Mesenchymal stem cell (in vitro differentiated cells and primary cell): Measurements from ENCODE around the gene ARMC2.

ENCODE experiments used
- DNase-seq: peaks from one replicate; pipeline ENCODE4 v3.0.0-alpha.2; 2013
- H2AFZ ChIP-seq: one replicate; pipeline ENCODE4 v1.6.1; 2013; ENCODE audit warnings: low read depth, mild to moderate bottlenecking, control low read depth, inconsistent platforms, low read length, moderate library complexity
- H2AK5ac ChIP-seq: 2 replicates; pipeline ENCODE4 v1.6.1; 2013; ENCODE audit warnings: low read length, moderate library complexity, mild to moderate bottlenecking, inconsistent platforms; ENCODE audit not compliant: severe bottlenecking
- H2BK120ac ChIP-seq: one replicate; pipeline ENCODE4 v1.6.1; 2013; ENCODE audit warnings: low read depth, mild to moderate bottlenecking, inconsistent platforms, low read length, moderate library complexity
- H2BK12ac ChIP-seq, 2 experiments: one replicate each; pipeline ENCODE4 v1.6.1; 2013; ENCODE audit warnings: inconsistent platforms in 2 of 2, low read length in 2 of 2, mild to moderate bottlenecking in 2 of 2, moderate library complexity in 2 of 2, control low read depth in 1 of 2
- H2BK15ac ChIP-seq: one replicate; pipeline ENCODE4 v1.6.1; 2013; ENCODE audit warnings: mild to moderate bottlenecking, low read depth, inconsistent platforms; ENCODE audit not compliant: poor library complexity, severe bottlenecking
- H2BK5ac ChIP-seq: 2 replicates; pipeline ENCODE4 v1.6.1; 2013; ENCODE audit warnings: low read depth, mild to moderate bottlenecking, low read length, control low read depth, inconsistent platforms; ENCODE audit not compliant: poor library complexity, severe bottlenecking
- H3K14ac ChIP-seq, 2 experiments: one replicate each; pipeline ENCODE4 v1.6.1; 2013; ENCODE audit warnings: inconsistent platforms in 2 of 2, low read length in 2 of 2, control low read depth in 1 of 2, mild to moderate bottlenecking in 1 of 2, moderate library complexity in 1 of 2
- H3K18ac ChIP-seq, 2 experiments: one replicate each; pipeline ENCODE4 v1.6.1; 2013; ENCODE audit warnings: inconsistent platforms in 2 of 2, low read length in 2 of 2, control low read depth in 1 of 2, low read depth in 1 of 2, mild to moderate bottlenecking in 1 of 2
- H3K23ac ChIP-seq, 2 experiments: one replicate each; pipeline ENCODE4 v1.6.1; 2013; ENCODE audit warnings: inconsistent platforms in 2 of 2, low read length in 2 of 2, mild to moderate bottlenecking in 2 of 2, moderate library complexity in 2 of 2, control low read depth in 1 of 2
- H3K27ac ChIP-seq: 2 replicates; pipeline ENCODE4 v1.5.1; 2013; ENCODE audit warnings: mild to moderate bottlenecking, moderate library complexity, low read length, control low read depth, inconsistent platforms; ENCODE audit not compliant: poor library complexity, severe bottlenecking
- H3K27me3 ChIP-seq, 2 experiments: 2 replicates each; pipeline versions ENCODE4 v1.6.1 to v1.7.0; 2013; ENCODE audit warnings: low read length in 2 of 2, mild to moderate bottlenecking in 2 of 2, moderate library complexity in 2 of 2, control low read depth in 1 of 2, inconsistent platforms in 1 of 2; ENCODE audit not compliant: control insufficient read depth in 1 of 2, insufficient read depth in 1 of 2
- H3K36me3 ChIP-seq, 2 experiments: 2 replicates each; pipeline versions ENCODE4 v1.6.1 to v1.7.0; 2013; ENCODE audit warnings: low read length in 2 of 2, control low read depth in 1 of 2, inconsistent platforms in 1 of 2, low read depth in 1 of 2, mild to moderate bottlenecking in 1 of 2; ENCODE audit not compliant: insufficient read depth in 2 of 2, control insufficient read depth in 1 of 2
- H3K4ac ChIP-seq, 2 experiments: one replicate each; pipeline ENCODE4 v1.6.1; 2013; ENCODE audit warnings: inconsistent platforms in 2 of 2, low read length in 2 of 2, mild to moderate bottlenecking in 2 of 2, moderate library complexity in 2 of 2, control low read depth in 1 of 2, low read depth in 1 of 2
- H3K4me1 ChIP-seq: 2 replicates; pipeline ENCODE4 v1.6.1; 2013; ENCODE audit warnings: low read depth, low read length, control low read depth; ENCODE audit not compliant: control insufficient read depth, insufficient read depth
- H3K4me2 ChIP-seq: 2 replicates; pipeline ENCODE4 v1.6.1; 2013; ENCODE audit warnings: low read length, mild to moderate bottlenecking, inconsistent platforms; ENCODE audit not compliant: poor library complexity, severe bottlenecking
- H3K4me3 ChIP-seq, 2 experiments: 2 replicates each; pipeline versions ENCODE4 v1.5.1 to v1.7.0; 2013; ENCODE audit warnings: low read length in 2 of 2, mild to moderate bottlenecking in 2 of 2, control low read depth in 1 of 2, low read depth in 1 of 2; ENCODE audit not compliant: insufficient read depth in 1 of 2
- H3K79me1 ChIP-seq: replicated peaks from 2 replicates; pipeline ENCODE4 v1.6.1; 2013; ENCODE audit warnings: mild to moderate bottlenecking, control low read depth, low read length, inconsistent platforms; ENCODE audit not compliant: poor library complexity, severe bottlenecking
- H3K9ac ChIP-seq: 2 replicates; pipeline ENCODE4 v1.7.0; 2013; ENCODE audit warnings: mild to moderate bottlenecking, low read length, moderate library complexity
- H3K9me3 ChIP-seq: 2 replicates; pipeline ENCODE4 v1.7.0; 2013; ENCODE audit warnings: mild to moderate bottlenecking, low read length; ENCODE audit not compliant: control insufficient read depth
- H4K8ac ChIP-seq: one replicate; pipeline ENCODE4 v1.6.1; 2013; ENCODE audit warnings: inconsistent platforms, mild to moderate bottlenecking, low read length, moderate library complexity
- H4K91ac ChIP-seq: one replicate; pipeline ENCODE4 v1.6.1; 2013; ENCODE audit warnings: mild to moderate bottlenecking, low read length, inconsistent platforms
- WGBS: methylation state at CpG from one replicate; pipeline ENCODE4 v1.1.7; 2013; ENCODE audit warnings: mixed read lengths; 5-methylcytosine and 5-hydroxymethylcytosine counted together

Gene ARMC2

DNA sequence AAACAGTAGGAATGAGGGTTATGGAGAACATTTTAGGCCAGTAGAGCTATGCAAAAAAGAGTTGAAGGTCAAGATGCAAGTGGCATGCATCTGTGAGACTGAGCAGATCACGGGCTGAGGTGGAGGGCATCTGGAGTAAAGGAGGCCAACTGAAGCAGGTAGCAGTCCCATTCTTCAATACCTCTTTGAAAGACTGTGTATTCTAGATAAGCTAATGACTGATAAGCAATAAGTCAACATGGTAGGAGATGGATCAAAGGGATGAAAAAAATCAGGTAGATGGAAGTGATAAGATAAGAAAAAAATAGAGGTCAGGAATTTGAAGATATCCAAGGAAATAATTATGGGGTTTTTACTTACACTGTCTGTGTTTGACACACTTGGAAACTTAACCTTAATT is 55.6 kb downstream of the ARMC2 start:
- Histone ChIP-seq H4K91ac (no peak overlapping the region), H2BK120ac (no peak overlapping the region), H4K8ac (no peak overlapping the region), H2BK5ac (no peak overlapping the region), H3K4ac (no peak overlapping the region), H3K27ac (no peak overlapping the region), H3K14ac (no peak overlapping the region), H3K79me1 (no peaks in the 10 kb centered on the region), H3K4me2 (no peak overlapping the region), H2BK15ac (no peak overlapping the region), H3K23ac (no peak overlapping the region), H3K4me3 (no peak overlapping the region), H3K9ac (no peak overlapping the region), H3K9me3 (no peaks in the 10 kb centered on the region), H2BK12ac (no peak overlapping the region), H2AFZ (no peak overlapping the region), H3K27me3 (no peaks in the 10 kb centered on the region), H3K36me3 (peaks cover 0 to 4% of the 10 kb centered on the region in 2 experiments), H3K4me1 (no peaks in the 10 kb centered on the region), H2AK5ac (no peak overlapping the region), H3K18ac (no peak overlapping the region)
- no peak for DNase-seq
- WGBS = 100% methylated on average over 1 of the region's 1 CpG

DNA sequence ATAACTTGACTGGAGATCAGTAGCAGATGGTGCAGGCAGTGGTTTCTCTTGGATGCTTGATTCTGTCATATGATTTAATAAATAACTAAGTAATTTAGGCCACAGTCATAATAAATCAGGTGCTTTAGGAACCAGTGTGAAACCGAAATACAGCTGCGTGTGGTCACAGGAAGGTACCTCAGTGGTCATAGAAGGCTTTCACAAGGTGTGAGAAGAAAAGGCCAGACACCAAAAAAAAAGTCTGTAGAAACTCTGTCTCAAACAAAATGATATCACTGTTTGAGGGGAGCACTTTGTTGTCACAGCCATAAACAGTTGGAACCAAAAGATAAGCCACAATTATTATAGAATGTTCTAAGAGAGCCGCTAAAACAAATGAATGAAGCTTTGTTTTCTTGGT is 56.5 kb downstream of the ARMC2 start:
- Histone ChIP-seq H2AFZ (no peak overlapping the region), H2BK12ac (no peak overlapping the region), H3K4ac (no peak overlapping the region)

DNA sequence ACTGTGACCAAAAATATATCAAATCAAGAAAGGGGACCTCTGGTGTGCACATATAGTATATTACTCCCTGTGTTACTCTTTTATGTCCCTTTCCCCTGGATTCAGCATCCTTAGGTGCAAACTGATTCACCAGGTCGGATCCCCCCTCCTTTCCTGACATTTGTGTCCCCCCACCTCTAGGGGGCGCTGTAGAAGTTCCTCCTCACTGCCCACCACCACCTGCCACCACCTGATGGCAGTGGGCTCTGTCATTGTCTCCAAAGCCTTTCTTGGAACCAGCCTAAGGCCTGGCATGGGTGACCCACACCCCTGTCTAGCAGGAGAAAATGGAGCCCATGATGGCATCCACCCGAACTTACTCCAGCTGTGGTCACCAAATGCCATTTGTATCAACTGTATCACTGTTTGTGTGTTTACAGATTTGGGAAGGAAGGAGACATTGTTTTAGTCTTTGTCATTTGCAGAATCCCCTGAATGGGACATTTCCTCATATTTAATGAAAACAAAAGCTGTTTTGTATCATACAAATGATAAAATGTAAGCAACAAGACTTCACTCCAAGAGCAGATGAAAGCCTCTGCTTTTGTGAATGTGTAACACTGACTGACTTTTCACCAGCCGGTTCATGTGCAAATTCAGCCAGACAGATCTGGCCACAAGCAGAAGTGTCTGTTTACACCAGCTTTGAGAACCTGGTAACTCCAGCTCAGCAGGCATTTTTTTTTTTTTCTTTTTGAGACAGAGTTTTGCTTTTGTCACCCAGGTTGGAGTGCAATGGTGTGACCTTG is 66.2 kb downstream of the ARMC2 start:
- no peaks in the 10 kb centered on the region for H3K9me3 ChIP-seq
- H3K4me1 ChIP-seq = no peaks in the 10 kb centered on the region

More for the DNA sequence above, 56.5 kb downstream of the ARMC2 start:
- H4K8ac ChIP-seq = no peak overlapping the region
- H3K27me3 ChIP-seq = no peaks in the 10 kb centered on the region
- H3K9ac ChIP-seq = no peak overlapping the region
- WGBS = 100% methylated on average over 2 of the region's 3 CpGs
- no peak overlapping the region for H3K23ac ChIP-seq
- no peak overlapping the region for H3K4me2 ChIP-seq
- H3K36me3 ChIP-seq = peaks cover 0 to 4% of the 10 kb centered on the region in 2 experiments
- no peaks in the 10 kb centered on the region for H3K9me3 ChIP-seq
- H2BK15ac ChIP-seq = no peak overlapping the region
- no peak overlapping the region for H2BK120ac ChIP-seq
- H3K27ac ChIP-seq = no peak overlapping the region
- H3K14ac ChIP-seq = no peak overlapping the region
- H3K4me3 ChIP-seq = no peak overlapping the region
- H3K4me1 ChIP-seq = no peaks in the 10 kb centered on the region
- no peak overlapping the region for H2AK5ac ChIP-seq
- no peak for DNase-seq
- H3K79me1 ChIP-seq = no peaks in the 10 kb centered on the region
- H4K91ac ChIP-seq = no peak overlapping the region
- no peak overlapping the region for H2BK5ac ChIP-seq
- H3K18ac ChIP-seq = no peak overlapping the region

DNA sequence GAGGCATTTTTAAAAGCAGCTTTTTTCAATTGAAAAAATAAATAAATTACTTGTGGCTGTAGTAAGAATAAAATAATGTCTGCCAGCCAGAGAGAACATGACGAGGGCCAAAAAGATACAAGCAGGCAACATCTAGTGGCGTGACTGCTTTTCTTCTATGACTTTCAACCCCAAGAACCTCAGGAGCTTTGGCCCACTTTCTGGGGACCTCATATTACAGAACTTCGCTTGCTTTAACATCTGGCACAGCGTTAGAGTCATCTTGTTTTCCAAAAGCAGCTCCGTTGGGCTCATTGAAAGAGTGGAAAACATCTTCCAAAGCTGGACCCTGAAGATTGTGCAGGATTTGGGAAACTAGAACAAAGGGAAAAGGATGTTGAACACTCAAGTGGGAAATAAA is 67.0 kb downstream of the ARMC2 start:
- Histone ChIP-seq H3K4me3 (no peak overlapping the region), H2BK12ac (no peak overlapping the region), H3K36me3 (no peaks in the 10 kb centered on the region), H3K4ac (no peak overlapping the region), H4K91ac (no peak overlapping the region), H3K4me2 (no peak overlapping the region), H2AFZ (no peak overlapping the region), H3K27ac (no peak overlapping the region), H2BK15ac (no peak overlapping the region), H3K9me3 (no peaks in the 10 kb centered on the region), H3K18ac (no peak overlapping the region), H2BK5ac (no peak overlapping the region), H3K23ac (no peak overlapping the region), H3K14ac (no peak overlapping the region), H3K4me1 (no peaks in the 10 kb centered on the region), H4K8ac (no peak overlapping the region), H3K79me1 (no peaks in the 10 kb centered on the region), H2BK120ac (no peak overlapping the region), H3K27me3 (peaks cover 0 to 5% of the 10 kb centered on the region in 2 experiments), H2AK5ac (no peak overlapping the region), H3K9ac (no peak overlapping the region)
- 93% methylated on average over 5 of the region's 5 CpGs for WGBS
- no peak for DNase-seq

More for the DNA sequence above, 66.2 kb downstream of the ARMC2 start:
- Histone ChIP-seq H3K4me3 (no peak overlapping the region), H3K4me2 (no peak overlapping the region), H3K27ac (no peak overlapping the region), H2AK5ac (no peak overlapping the region), H3K18ac (peak overlapping the region; percentile 43 to 59), H2BK15ac (no peak overlapping the region), H3K4ac (no peak overlapping the region), H3K14ac (no peak overlapping the region), H3K36me3 (no peaks in the 10 kb centered on the region), H2BK5ac (no peak overlapping the region), H3K9ac (no peak overlapping the region), H2AFZ (no peak overlapping the region), H3K79me1 (no peaks in the 10 kb centered on the region), H2BK120ac (no peak overlapping the region), H4K8ac (no peak overlapping the region), H4K91ac (peak overlapping the region; percentile 46), H2BK12ac (no peak overlapping the region), H3K27me3 (peaks cover 0 to 5% of the 10 kb centered on the region in 2 experiments), H3K23ac (no peak overlapping the region)
- 52% methylated on average over 3 of the region's 4 CpGs for WGBS
- DNase-seq = peak; percentile 50
